MCF 10A (cell line): ENCODE measurements around the gene RNPEP. TPM values are rescaled to one million over a fixed set of nuclear protein-coding genes. Genes with fewer than 3 reads are reported as not detected.

Experiments
- BruUV-seq: library from RNA; stranded (reverse); fragments of 400-500 nt; replicated peaks from 2 replicates; lab custom pipeline; 2021; lab: Mats Ljungman, UMichigan
- CTCF ChIA-PET: fragments of 300-600 bp; sonication (Branson Sonifier 250); formaldehyde crosslinking; extraction: SDS; loops from one replicate; lab custom pipeline; 2021; ENCODE audit warnings: antibody characterized with exemption, inconsistent platforms; lab: Yijun Ruan, JAX
- POLR2A ChIA-PET: fragments of 300-600, 350-650 bp; sonication (Branson Sonifier 250); formaldehyde crosslinking; extraction: SDS; loops from one replicate; lab custom pipeline; 2020; ENCODE audit warnings: antibody characterized with exemption, inconsistent platforms; lab: Yijun Ruan, JAX
- DNase-seq: peaks from one replicate; pipeline ENCODE4 v3.0.0-alpha.2; 2018; ENCODE audit not compliant: unreplicated experiment
- H3K27ac Mint-ChIP-seq: one replicate; pipeline ENCODE4 v1.8.0; 2022; ENCODE audit warnings: mild to moderate bottlenecking, low read depth, mixed read lengths; ENCODE audit not compliant: unreplicated experiment
- H3K27me3 Mint-ChIP-seq: one replicate; pipeline ENCODE4 v1.8.0; 2022; ENCODE audit warnings: mixed read lengths; ENCODE audit not compliant: insufficient read depth, unreplicated experiment
- H3K36me3 Mint-ChIP-seq: one replicate; pipeline ENCODE4 v1.8.0; 2022; ENCODE audit warnings: mild to moderate bottlenecking, moderate library complexity, mixed read lengths; ENCODE audit not compliant: insufficient read depth, unreplicated experiment
- H3K4me1 Mint-ChIP-seq: one replicate; pipeline ENCODE4 v1.8.0; 2022; ENCODE audit warnings: mixed read lengths; ENCODE audit not compliant: insufficient read depth, unreplicated experiment
- H3K4me3 Mint-ChIP-seq: one replicate; pipeline ENCODE4 v1.8.0; 2022; ENCODE audit warnings: mild to moderate bottlenecking, moderate library complexity, mixed read lengths; ENCODE audit not compliant: unreplicated experiment
- H3K9me3 Mint-ChIP-seq: one replicate; pipeline ENCODE4 v1.8.0; 2022; ENCODE audit warnings: mixed read lengths; ENCODE audit not compliant: unreplicated experiment
- intact Hi-C: fragments of 100-400 bp; cut with micrococcal nuclease; formaldehyde crosslinking; loops from 2 replicates; pipeline ENCODE4 v1.14.1; 2022
- total RNA-seq: library from RNA; stranded (reverse); gene quantifications from 2 replicates; pipeline ENCODE4 v1.2.3, GENCODE V29; 2022
- TF ChIP-seq, protein P1 (sequence below): fragments of 200-600 bp; IDR thresholded peaks from one replicate; pipeline ENCODE4 v1.8.0; 2022; ENCODE audit warnings: antibody characterized with exemption, mild to moderate bottlenecking; ENCODE audit not compliant: unreplicated experiment

RNPEP gene
- total RNA-seq, 1 experiment from 2014 or later, result 155 TPM

DNA sequence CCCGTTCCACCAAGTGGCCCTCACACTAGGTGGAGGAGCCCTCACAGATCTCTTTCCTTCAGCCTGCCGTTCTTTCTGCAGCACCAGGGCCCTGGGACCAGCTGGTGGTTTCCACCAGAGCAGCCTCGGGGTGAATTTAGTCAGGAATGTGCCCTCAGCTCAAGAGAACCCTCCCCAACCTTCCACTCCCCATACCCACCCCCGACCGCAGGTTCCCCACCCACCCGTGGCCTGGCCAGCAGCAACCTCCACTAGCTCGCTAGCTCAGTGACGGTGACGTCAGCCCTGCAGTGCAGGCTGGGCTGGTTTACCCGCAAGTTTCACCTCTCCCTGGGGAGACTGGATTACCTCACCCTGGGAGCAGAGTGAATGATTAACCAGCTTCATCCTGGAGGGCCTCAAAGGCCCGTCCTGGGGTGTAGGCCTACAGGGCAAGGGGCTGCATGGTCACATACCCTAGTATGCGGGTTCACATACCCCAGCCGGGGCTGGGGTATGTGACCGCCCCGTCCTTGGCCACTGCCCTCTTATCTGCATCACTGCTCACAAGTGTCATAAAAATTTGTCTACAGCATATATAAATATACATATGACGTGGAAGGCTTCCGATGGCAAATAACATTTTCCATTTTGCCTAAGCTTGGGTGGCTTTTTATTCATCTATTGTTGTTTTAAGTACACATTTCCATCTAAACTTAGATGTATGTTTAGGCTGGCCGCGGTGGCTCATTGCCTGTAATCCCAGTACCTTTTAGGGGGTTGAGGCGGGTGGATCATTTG lies 52.4 kb downstream of the RNPEP start:
- peaks cover 6% of the 10 kb centered on the region for H3K27me3 Mint-ChIP-seq
- ChIA-PET POLR2A (interaction anchor here (0.6 to 3.8 kb wide), 19 partner anchors 8 to 192 kb away, joined by 3 to 57 read pairs (median 4); partner anchors contain the start of genes ARL8A and TIMM17A), CTCF (interaction anchor here (0.5 to 2.0 kb wide), 10 partner anchors 11 to 101 kb away, joined by 3 to 8 read pairs (median 4); partner anchors contain the start of gene ELF3)
- H3K9me3 Mint-ChIP-seq, result no peaks in the 10 kb centered on the region
- no TSS peak for BruUV-seq
- TF ChIP-seq, protein P1, sequence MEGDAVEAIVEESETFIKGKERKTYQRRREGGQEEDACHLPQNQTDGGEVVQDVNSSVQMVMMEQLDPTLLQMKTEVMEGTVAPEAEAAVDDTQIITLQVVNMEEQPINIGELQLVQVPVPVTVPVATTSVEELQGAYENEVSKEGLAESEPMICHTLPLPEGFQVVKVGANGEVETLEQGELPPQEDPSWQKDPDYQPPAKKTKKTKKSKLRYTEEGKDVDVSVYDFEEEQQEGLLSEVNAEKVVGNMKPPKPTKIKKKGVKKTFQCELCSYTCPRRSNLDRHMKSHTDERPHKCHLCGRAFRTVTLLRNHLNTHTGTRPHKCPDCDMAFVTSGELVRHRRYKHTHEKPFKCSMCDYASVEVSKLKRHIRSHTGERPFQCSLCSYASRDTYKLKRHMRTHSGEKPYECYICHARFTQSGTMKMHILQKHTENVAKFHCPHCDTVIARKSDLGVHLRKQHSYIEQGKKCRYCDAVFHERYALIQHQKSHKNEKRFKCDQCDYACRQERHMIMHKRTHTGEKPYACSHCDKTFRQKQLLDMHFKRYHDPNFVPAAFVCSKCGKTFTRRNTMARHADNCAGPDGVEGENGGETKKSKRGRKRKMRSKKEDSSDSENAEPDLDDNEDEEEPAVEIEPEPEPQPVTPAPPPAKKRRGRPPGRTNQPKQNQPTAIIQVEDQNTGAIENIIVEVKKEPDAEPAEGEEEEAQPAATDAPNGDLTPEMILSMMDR, result no peak
- H3K27ac Mint-ChIP-seq, result peak overlapping the region; percentile 58
- no peaks in the 10 kb centered on the region for H3K36me3 Mint-ChIP-seq
- peaks cover 29% of the 10 kb centered on the region for H3K4me1 Mint-ChIP-seq
- peak overlapping the region; percentile 30 for H3K4me3 Mint-ChIP-seq
- intact Hi-C loops, result no loop called here
- DNase-seq, result peak; percentile 97

DNA sequence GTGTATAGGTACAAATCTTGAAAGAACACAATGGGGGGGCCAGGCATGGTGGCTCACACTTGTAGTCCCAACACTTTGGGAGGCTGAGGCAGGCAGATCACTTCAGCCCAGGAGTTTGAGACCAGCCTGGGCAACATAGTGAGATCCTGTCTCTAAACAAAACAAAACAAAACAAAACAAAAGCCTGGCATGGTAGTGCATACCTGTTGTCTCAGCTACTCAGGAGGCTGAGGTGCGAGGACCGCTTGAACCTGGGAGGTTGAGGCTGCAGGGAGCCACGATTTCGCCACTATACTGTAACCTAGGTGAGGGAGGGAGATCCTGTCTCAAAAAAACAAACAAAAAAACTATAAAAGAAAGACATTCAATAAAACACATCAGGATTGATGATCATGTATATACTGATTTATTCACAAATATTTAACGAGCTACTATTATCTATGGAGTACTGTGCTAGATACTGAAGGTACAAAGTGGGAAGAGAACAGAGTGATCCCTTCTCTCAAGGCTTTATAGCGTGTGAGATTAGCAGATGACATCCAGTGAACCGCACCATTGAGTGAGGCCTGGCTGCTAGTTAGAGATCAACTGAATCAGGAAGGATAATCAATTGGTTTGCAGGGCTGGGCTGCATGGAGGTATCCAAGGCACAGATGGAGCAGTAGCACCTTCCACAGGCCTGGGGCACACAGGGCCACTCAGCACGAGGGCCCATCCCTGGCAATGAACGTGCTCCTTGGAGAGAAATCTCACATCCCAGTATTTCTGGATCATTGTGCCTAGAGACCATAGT lies 54.3 kb downstream of the RNPEP start:
- ChIA-PET CTCF (interaction anchor here (0.7 to 2.0 kb wide), 3 partner anchors 27 to 99 kb away, joined by 3 to 6 read pairs (median 3); partner anchors contain the start of gene ELF3), POLR2A (interaction anchor here (1.2 to 3.8 kb wide), 3 partner anchors 10 to 19 kb away, joined by 3 to 57 read pairs (median 45); no protein-coding TSS in a partner anchor)
- Mint-ChIP-seq H3K36me3 (no peaks in the 10 kb centered on the region), H3K27ac (no peak overlapping the region), H3K4me3 (no peak overlapping the region), H3K27me3 (no peaks in the 10 kb centered on the region), H3K9me3 (no peaks in the 10 kb centered on the region), H3K4me1 (peaks cover 26% of the 10 kb centered on the region)
- TF ChIP-seq, protein P1, result no peak
- no TSS peak for BruUV-seq
- intact Hi-C loops, result no loop called here
- no peak for DNase-seq

DNA sequence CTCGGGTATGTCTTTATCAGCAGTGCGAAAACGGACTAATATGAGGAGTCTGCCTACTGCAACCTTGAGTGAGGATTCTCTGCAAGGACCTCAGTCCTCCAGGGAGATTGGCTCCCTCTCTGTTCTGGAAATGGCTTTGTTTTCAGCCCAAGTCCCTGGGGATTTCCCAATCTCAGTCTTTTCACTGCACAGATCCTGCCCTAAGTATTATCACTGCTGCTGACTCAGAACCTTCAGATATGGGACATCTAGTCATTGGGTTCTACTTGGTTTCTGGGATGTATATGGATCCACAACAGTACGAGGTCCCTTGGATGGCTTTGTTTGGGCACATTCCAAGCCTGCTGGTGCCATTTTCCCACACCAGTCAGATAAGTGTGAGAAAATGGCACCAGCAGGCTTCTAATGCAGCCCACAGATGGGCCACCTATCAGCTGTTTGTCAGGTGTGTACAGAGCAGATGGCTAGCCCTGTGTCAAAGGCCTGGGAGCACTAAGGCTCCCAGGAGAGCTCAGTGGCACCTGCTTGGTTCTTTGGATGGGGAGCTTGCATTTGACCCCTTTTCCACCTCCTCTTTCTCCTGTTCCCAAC lies 55.4 kb downstream of the RNPEP start:
- DNase-seq, result peak; percentile 52
- H3K27ac Mint-ChIP-seq, result no peak overlapping the region
- H3K9me3 Mint-ChIP-seq, result no peaks in the 10 kb centered on the region
- POLR2A ChIA-PET, result interaction anchor here (2.1 kb wide), 1 partner anchor 19 kb away, joined by 8 read pairs; no protein-coding TSS in a partner anchor
- no TSS peak for BruUV-seq
- no peaks in the 10 kb centered on the region for H3K27me3 Mint-ChIP-seq
- CTCF ChIA-PET, result interaction anchor here (1.1 to 1.2 kb wide), 2 partner anchors 29 to 54 kb away, joined by 3 to 4 read pairs; no protein-coding TSS in a partner anchor
- H3K4me1 Mint-ChIP-seq, result peaks cover 26% of the 10 kb centered on the region
- intact Hi-C loops, result no loop called here
- no peaks in the 10 kb centered on the region for H3K36me3 Mint-ChIP-seq
- TF ChIP-seq, protein P1, result no peak
- H3K4me3 Mint-ChIP-seq, result no peak overlapping the region
